Epithelial cell of proximal tubule (primary cell): ENCODE measurements around the gene B3GAT1. TPM values are rescaled to one million over a fixed set of nuclear protein-coding genes. Genes with fewer than 3 reads are reported as not detected.

Source experiments
- DNase-seq: peaks from one replicate; pipeline ENCODE4 v3.0.0-alpha.2; 2011; ENCODE audit warnings: low read depth
- H3K4me3 ChIP-seq: 2 replicates; pipeline ENCODE4 v1.5.1; 2011; ENCODE audit warnings: low read depth, mild to moderate bottlenecking, low read length
- total RNA-seq: library from RNA; depleted of rRNA; stranded (reverse); fragments of >200 nt; gene quantifications from 2 replicates; pipeline ENCODE4 v1.2.3, GENCODE V29; 2015
- TF ChIP-seq, protein P1 (sequence below): conservative IDR thresholded peaks from 2 replicates; pipeline ENCODE4 v1.5.1; 2012; ENCODE audit warnings: low read depth, mild to moderate bottlenecking, low read length

B3GAT1 gene
- total RNA-seq, 1 donor from 2014 or later, result not detected

DNA sequence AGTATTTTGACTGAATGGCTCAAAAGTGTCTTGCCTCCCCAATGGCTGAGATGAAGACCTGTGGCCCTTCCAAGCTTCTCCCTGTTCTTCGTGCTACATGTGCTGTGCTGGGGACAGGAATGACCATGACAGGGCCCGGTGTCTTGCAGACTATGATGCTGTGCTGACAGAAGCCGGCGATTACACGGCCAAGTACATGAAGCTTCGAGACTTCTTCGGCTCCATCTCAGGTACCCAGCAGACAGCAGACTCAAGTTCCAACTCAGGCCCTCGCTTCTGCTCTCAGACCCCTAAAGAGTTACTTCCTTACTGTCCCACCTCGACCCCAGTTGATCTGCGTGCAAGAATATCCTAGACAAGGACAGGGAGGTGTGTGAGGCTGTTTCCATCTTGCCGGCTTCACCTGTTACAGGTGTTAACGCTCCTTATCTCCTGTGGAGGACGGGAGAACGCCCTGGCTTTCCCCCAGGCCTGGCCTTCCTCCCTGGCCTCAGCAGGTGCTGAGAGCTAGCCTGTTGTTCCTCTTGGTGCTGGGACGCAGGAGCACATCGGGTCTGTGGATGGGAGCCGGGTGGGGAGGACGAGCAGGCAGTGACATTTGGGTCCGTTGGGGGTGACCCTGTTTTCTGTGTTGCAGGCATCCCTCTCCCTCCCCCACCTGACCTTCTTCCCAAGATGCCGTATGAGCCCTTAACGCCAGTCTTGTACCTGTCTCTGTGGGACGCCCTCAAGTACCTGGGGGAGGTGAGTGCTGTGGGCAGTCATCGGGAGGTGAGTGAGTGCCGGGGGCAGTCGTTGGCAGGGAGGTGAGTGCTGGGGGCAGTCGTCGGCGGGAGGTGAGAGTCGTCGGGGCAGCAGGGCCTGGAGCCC lies 42.2 kb downstream of the B3GAT1 start:
- TF ChIP-seq, protein P1, sequence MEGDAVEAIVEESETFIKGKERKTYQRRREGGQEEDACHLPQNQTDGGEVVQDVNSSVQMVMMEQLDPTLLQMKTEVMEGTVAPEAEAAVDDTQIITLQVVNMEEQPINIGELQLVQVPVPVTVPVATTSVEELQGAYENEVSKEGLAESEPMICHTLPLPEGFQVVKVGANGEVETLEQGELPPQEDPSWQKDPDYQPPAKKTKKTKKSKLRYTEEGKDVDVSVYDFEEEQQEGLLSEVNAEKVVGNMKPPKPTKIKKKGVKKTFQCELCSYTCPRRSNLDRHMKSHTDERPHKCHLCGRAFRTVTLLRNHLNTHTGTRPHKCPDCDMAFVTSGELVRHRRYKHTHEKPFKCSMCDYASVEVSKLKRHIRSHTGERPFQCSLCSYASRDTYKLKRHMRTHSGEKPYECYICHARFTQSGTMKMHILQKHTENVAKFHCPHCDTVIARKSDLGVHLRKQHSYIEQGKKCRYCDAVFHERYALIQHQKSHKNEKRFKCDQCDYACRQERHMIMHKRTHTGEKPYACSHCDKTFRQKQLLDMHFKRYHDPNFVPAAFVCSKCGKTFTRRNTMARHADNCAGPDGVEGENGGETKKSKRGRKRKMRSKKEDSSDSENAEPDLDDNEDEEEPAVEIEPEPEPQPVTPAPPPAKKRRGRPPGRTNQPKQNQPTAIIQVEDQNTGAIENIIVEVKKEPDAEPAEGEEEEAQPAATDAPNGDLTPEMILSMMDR, result no peak
- no peak for DNase-seq
- no peak overlapping the region for H3K4me3 ChIP-seq

DNA sequence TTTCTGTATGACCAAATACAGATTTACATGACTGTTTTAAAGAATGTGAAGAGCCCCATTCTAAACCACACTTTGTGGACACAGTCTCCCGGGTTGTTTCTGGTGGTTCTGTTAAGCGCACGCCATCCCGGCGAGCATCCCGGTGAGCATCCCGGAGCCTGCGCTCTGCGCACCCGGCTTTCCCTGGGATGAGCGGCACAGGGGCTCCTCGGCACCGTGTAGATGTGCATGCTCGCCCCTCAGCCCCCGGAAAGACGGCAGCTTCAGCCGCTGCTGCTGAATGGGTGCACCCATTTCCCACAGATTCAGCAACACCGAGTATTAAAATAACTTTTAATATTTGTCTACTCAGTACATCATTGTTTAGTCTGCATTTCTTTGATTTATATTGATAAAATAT lies 44.3 kb downstream of the B3GAT1 start:
- no peak for DNase-seq
- H3K4me3 ChIP-seq, result no peak overlapping the region
- TF ChIP-seq, protein P1, result no peak

DNA sequence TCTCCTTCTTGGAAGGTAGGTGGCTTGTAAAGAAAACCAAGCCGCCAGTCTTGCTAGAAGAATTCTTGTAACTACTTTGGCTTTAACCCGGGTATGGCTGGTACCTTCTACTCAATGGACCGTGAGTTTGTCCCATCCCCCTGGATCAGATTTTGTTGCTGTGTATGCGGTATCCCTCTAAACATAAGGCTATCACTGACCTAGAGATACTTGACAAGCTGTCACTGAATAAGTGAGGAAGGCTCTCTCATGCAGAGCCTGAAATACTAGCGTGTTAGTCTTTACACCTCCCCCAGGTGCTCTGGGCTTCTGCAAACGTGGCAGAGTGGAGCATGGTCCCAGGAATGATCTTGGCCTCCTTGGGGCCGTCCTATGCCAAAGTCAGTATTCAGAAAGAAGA lies 45.8 kb downstream of the B3GAT1 start:
- no peak for DNase-seq
- no peak overlapping the region for H3K4me3 ChIP-seq
- TF ChIP-seq, protein P1, result no peak

DNA sequence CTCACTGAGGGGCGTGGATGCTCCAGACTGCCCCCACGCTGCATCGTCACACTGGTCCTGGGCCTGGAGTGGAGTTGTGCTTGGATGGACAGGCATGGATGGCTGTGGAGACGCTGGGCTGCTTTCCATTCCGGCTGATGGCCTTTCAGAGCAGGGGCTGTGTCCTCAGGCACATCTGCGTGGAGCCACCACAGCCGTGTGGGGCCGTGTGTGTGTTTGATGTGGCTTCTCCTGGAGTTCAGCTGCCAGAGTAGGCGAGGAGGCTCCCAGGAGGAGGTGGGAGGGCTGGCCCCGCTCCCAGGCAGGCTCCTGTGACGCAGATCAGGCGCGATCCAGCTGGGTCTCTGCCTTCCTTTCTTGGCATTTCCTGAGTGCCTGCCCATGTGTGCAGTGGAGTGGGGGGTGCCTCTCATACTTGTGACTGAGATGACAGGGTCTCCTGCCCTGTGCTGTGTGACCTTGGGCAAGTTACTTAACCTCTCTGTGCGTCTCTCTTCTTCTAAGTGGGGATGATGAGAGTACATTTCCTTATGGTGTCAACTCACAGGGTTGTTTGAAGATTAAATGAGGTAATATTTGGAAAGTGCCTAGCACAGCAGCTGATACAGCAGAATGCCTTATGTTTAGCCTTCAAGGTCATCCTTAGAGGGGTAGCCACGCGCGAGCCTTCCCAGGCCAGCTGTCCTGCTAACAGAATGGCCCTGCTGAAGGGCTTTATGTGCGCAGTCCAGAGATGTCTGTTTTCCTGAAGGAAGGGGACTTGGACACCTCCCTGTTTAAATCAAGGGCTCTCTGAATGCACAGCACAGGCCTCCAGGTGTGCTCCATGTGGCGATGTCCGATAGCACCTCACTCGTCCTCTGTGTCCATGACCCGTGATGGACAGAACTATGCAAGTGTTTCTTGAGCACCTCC lies 46.8 kb downstream of the B3GAT1 start:
- no peak for DNase-seq
- no peak overlapping the region for H3K4me3 ChIP-seq
- TF ChIP-seq, protein P1, result no peak

DNA sequence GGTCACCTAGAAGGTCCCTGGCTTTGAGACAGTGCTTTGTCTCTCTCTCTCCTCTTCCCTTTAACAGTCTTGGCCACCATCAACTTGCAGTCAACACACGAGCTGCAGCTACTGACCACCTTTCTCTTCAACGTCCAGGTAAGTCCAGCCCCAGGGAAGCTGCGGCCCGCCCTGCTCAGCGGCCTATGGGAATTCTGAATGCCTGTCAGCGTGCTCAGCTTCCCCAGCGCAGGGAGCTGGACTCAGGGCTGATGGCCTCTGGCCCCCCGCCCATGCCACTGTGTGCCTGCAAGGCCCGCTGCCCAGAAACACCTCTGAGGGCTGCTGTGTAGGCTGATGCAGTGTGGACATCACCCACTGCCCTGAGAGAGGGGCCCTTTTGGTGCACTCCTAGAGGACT lies 47.8 kb downstream of the B3GAT1 start:
- TF ChIP-seq, protein P1, result no peak
- DNase-seq, result no peak
- H3K4me3 ChIP-seq, result no peak overlapping the region

DNA sequence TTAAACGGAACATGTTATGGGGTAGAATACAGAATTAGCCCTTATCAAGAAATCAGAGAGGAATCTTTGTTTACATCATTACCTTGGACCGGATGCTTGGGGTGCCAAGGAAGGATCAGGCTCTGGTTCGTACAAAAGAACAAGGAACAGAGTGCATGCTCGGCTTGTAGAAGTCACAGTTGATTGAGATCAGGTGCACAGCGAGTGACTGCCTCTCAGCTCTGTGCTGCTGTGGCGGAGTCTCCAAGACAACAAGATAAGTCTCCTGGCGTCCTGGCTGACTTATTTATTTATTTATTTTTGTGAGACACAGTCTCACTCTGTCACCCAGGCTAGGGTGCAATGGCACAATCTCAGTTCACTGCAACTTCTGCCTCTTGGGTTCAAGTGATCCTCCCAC lies 48.5 kb downstream of the B3GAT1 start:
- no peak for DNase-seq
- TF ChIP-seq, protein P1, result no peak
- H3K4me3 ChIP-seq, result no peak overlapping the region
